HG03469 (cell line): ENCODE data around the gene SPATA6L.
"Not testable (repeated sequence)": the region's sequence is repeated elsewhere in the genome, so short reads cannot be mapped to it uniquely, and the experiment has no call there.

Source experiments
- ATAC-seq: cut with Tn5 transposase; IDR thresholded peaks from one replicate; pipeline ENCODE4 v1.9.1; 2021; ENCODE audit warnings: mild to moderate bottlenecking, moderate library complexity, moderate number of reproducible peaks; ENCODE audit not compliant: unreplicated experiment

Gene SPATA6L

GRCh38 chr9:4678679-4679267 is 12.5 kb upstream of the SPATA6L start:
- ATAC-seq = no peak

GRCh38 chr9:4677392-4677791 is 11.1 kb upstream of the SPATA6L start:
- ATAC-seq = no peak

DNA sequence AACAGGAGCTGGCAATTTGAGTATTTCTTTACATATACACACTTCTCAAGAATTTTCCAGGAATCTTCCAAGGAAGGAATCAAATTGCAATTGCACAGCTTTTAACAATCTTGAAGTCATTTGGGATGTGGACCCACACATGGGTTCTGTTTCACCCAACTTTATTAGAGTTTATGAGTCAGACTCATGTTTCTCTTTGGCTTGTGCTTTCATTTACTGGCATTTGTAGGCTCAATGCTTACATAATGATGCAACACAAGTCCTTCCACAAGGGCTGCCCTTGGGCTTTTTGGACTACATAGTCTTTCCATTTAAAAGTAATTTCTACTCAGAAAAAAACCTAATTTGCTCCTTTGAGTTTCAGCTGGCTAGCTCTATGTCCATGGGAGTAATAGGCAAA is 8.5 kb upstream of the SPATA6L start:
- ATAC-seq = no peak

- no peak for ATAC-seq
Observed at GRCh38 chr9:4671737-4672136, 5.5 kb upstream of the SPATA6L start.

- no peak for ATAC-seq
Observed at GRCh38 chr9:4670591-4670990, 4.3 kb upstream of the SPATA6L start.

- no peak for ATAC-seq
Observed at GRCh38 chr9:4669890-4670289, 3.6 kb upstream of the SPATA6L start.

DNA sequence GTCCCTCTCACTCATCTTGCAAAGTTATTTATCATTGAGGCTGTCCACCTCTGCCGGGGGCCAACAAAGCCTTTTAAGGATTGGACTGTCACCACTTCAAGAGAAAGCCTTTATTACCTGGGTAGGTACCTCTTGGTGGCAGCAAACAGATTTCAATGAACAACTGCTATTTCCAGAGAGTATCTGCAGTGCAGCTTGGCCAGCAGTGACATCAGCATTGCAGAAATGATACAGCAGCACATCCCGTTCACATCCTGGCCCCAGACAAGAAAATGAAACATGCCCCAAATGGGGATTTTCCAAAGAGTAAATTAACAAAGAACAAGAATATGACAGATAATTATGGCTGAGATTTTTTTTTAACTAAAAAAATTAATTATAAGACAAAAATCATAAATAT is 2.3 kb upstream of the SPATA6L start:
- no peak for ATAC-seq

GRCh38 chr9:4667681-4668080 is 1.4 kb upstream of the SPATA6L start:
- ATAC-seq = no peak

- ATAC-seq = no peak
Observed at GRCh38 chr9:4665357-4665756, 923 bp downstream of the SPATA6L start.

DNA sequence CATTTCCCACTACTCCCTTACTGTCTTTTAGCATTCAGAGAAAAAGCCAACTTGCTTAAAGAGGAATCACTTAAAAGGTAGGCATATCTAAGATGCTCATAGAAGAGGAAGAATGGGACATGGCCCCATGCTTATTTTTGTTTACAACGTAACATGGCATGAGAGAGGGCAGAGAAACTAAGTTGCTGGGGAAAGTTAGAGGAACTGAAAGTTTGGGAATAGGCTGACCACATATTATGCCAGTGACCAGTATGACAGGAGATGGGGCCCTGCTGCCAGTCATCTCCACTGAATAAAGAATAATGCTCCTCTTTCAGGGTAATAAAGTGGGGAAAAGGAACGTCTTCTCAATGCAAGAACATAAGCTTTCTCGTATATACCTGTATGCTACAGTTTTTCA is 2.3 kb downstream of the SPATA6L start:
- ATAC-seq = no peak

DNA sequence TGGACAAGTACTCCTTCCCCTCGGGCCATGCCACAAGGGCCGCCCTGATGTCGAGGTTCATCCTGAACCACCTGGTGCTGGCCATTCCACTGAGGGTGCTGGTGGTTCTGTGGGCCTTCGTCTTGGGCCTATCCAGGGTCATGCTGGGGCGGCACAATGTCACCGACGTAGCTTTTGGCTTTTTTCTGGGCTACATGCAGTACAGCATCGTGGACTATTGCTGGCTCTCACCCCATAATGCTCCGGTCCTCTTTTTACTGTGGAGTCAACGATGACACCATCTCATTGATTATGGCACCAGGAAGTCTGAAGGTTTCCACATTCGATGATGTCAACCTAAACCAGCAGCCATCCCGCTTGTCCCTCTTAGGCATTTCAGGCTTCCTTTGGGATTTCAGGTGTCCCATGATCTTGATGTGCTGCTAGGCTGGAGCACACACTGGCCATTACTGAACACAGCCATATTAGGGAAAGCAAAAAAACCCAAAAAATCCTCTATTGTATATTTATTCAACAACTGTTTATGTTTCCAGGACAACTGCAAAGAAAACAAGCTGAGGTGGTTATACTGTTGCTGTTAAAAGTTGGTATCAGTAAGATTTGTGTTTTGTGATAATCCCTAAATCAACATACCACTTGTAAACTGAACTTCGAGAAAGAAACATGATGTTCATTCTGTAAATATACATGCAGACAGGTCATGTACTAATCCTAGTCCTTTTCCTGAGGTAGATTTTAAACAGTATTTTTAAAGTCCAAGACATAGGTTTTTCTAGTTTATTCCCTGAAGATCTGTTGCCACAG is 3.1 kb downstream of the SPATA6L start:
- ATAC-seq = no peak

DNA sequence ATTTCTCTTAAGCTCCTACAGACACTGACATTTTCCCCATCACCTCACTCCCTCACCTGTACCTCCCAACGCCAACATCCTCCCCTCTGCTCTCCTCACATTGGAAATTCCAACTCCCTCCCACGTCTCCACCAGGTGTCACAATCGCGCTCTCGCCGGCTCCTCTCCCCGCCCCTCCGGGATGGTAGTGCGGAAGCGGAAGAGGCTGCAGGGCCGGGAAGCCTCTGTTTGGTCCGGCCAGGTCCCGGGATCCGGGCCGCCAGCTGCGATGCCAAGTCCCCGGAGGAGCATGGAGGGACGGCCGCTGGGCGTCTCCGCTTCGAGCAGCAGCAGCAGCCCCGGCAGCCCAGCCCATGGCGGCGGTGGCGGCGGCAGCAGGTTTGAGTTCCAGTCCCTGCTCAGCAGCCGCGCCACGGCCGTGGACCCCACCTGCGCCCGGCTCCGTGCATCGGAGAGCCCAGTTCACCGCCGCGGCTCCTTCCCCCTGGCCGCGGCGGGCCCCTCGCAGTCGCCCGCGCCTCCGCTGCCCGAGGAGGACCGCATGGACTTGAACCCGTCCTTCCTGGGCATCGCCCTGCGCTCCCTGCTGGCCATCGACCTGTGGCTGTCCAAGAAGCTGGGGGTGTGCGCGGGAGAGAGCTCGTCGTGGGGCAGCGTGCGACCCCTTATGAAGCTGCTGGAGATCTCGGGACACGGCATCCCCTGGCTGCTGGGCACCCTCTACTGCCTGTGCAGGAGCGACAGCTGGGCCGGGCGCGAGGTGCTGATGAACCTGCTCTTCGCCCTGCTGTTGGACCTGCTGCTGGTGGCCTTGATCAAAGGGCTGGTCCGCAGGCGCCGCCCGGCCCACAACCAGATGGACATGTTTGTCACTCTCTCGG is 3.9 kb downstream of the SPATA6L start, which contains the start of gene PLPP6:
TSS of gene PLPP6 (plus strand) at position 187 of the 881 bp plus-strand sequence. CDS start at position 269, 82 bp downstream.
- ATAC-seq = peak; percentile 77

- ATAC-seq = no peak
Observed at GRCh38 chr9:4661611-4662010, 4.7 kb downstream of the SPATA6L start.

- no peak for ATAC-seq
Observed at GRCh38 chr9:4661165-4661564, 5.1 kb downstream of the SPATA6L start.

DNA sequence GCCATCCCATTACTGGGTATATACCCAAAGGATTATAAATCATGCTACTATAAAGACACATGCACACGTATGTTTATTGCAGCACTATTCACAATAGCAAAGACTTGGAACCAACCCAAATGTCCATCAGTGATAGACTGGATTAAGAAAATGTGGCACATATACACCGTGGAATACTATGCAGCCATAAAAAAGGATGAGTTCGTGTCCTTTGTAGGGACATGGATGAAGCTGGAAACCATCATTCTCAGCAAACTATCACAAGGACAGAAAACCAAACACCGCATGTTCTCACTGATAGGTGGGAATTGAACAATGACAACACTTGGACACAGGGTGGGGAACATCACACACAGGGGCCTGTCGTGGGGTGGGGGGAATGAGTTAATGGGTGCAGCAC is 5.6 kb downstream of the SPATA6L start:
- ATAC-seq = not testable (repeated sequence)

- ATAC-seq = no peak
Observed at GRCh38 chr9:4657426-4658159, 8.7 kb downstream of the SPATA6L start.

- ATAC-seq = no peak
Observed at GRCh38 chr9:4656621-4657020, 9.7 kb downstream of the SPATA6L start.

DNA sequence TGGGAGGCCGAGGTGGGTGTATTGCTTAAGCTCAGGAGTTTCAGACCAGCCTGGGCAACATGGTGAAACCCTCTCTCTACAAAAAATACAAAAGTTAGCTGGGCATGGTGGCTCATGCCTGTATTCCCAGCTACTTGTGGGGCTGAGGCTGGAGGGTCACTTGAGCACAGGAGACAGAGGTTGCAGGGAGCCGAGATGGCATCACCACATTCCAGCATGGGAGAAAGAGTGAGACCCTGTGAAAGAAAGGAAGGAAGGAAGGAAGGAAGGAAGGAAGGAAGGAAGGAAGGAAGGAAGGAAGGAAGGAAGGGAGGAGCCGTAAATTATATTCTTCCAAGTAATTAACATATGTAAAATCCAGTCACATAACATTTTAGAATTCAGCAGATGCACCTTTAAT is 10.1 kb downstream of the SPATA6L start:
- not testable (repeated sequence) for ATAC-seq

DNA sequence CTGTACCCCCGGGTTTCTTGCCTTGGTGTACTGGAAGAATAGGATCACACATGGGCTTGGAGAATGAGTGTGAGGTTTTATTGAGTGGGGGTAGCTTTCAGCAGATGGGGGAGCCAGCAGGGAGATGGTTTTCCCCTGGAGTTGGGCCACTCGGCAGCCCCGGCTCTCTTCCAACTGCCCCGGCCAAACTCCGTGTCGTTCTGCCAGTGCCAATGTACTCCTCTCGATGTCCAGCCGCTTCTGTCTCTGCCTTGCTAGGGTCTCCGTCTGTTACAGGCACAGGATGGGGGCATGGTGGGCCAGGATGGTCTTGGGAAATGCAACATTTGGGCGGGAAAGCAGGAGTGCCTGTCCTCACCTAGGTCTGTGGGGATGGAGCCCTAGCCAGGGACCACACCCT is 11.7 kb downstream of the SPATA6L start:
- ATAC-seq = no peak

GRCh38 chr9:4654084-4654483 is 12.2 kb downstream of the SPATA6L start:
- ATAC-seq = no peak

DNA sequence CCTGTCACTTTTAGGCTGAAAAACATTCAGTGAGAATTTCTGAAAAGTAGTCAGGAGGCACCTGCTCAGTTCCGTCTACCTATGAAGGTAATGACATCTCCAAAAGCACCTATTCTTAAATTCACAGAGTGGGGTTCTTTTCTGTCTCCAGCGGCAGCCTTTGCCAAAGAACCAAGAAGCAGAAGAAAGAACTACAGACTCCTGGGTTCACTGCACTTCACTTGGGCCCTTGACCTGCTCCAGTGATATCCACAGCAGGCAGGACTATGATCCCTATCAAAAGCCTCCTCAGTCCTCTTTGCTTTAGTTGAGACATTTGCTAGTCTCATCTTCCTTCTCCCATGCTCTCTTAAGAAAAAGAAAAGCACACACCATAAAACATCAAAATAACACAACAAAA is 23.9 kb downstream of the SPATA6L start:
- ATAC-seq = no peak
